Stimulated activated CD8-positive, alpha-beta memory T cell treated with anti-CD3 and anti-CD28 coated beads, Interleukin-4, amount 100 ng/mL, for 48 hours (primary cell): ENCODE data around the gene CORO2A.
"Not testable (repeated sequence)": the region's sequence is repeated elsewhere in the genome, so short reads cannot be mapped to it uniquely, and the experiment has no call there.

Experiments used
- DNase-seq: peaks from one replicate; pipeline ENCODE4 v3.0.0-alpha.2; 2020

CORO2A gene

DNA sequence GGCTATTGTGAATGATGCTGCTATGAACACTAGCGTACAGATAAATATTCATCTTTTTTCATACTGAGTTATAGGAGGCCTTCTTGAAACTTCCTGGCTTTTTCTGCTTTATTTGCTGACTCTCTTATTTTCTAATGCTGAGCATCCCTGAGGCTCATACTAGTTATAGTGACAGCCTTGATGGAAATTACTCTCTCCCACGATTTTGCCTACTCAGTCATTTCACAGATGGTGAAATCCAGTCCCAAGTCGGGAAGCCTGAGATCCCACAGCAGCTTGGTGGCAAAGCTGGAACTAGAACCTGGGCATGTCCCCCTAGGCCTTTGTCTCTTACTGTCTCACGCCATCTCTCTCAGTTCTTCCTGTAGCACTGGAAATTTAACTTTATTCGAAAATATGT is 113.5 kb downstream of the CORO2A start:
- no peak for DNase-seq

DNA sequence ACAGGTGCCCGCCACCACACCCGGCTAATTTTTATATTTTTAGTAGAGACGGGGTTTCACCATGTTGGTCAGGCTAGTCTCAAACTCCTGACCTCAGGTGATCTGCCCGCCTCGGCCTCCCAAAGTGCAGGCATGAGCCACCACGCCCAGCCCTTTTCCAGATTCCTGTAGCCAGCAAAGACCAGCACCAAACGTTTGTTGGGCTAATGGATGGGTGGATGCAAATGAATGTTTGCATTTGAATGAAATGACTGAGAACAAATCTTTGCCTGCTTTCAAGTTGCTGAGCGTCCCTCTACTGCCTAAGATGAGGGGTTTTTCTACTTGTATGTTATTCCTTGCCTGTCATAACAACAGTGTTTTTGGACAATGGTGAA is 115.9 kb downstream of the CORO2A start:
- DNase-seq: not testable (repeated sequence)

DNA sequence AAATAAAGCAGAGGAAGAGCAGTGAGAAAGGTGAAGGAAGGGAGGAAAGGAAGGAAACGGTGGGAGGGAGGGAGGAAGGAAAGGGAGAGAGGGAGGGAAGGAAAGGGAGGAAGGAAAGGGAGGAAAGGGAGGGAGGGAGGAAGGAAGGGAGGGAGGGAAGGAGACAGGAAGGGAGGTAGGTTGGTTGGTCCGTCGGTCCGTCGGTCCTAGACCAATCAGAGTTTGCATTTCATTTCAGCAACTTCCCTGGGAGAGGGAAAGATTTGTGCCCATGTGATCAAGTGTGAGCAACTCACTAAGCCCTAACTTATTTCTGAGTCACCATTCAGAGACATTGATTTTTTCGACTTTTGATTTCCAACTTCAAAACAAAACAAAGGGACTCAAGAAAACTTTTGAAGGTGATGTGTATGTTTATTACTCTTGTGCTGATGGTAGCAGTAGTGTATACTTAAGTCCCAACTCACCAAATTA is 117.1 kb downstream of the CORO2A start:
- no peak for DNase-seq

DNA sequence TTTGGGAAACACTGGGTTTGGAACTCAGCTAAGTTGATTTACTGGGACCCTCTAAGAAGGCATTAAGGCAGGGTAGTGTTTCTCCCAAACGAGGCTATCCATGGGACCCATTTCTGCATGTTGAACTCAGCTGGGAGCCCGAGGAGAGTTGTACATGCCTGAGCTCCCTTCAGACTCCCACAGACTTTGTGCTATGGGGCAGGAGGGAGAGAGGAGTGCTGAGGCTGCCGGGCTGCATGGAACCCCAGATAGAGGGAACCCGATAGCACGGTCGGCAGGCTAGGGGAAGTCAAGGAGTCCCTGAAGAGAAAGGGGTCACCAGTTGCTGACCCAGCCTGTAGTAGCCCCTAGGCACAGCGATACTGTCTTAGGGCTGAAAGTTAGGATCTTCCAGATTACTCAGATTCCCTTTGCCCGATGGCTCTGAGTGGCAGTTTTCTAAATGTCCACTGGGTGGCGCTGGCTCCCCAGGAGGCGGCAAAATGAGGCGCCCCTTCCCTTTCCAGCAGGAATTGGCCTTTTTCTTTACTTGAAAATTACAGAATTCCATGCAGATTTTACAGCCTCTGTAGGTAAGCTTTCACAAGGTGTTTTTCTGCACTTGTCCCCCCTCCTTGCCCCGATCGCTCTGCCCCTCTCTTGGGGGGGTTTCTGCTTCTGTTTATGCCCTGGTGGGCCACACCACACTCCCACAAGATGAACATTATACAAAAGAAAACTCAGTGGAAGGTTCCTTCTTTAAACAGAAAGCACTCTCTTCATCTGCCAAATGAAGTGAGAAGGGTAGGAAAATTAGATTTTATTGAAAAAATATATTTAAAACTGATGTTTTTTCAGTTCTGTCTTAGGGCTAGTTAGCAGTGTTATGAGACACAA is 118.1 kb downstream of the CORO2A start:
- DNase-seq: peak; percentile 82

DNA sequence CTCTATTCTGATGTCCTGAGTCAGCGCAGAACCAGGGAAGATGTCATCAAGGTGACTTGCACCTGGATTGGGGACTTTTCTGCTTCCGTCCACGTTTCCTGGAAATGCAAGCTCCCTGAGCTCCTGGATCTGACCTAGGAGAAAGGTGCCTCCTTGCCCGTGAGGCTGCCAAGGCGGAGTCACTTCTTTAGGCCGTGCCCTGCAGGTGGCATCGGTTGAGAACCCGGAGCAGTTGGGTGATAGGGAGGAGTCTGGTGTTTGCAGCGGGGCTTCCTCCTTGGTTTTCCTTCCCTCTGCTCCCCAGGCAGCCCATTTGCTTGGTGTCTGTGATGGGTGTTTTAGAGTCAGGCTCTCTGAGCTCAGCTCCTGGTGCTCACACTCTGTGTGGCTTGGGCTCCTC is 120.7 kb downstream of the CORO2A start:
- no peak for DNase-seq
